ENCODE results near the gene PRSS36. TPM values are rescaled to one million over a fixed set of nuclear protein-coding genes. Genes with fewer than 3 reads are reported as not detected.
A peak's percentile ranks its signal among the peaks of the same experiment; 100 is the strongest.

Gene PRSS36
- total and polyA plus RNA-seq, 9 of the 15 experiments (the other 6 are each of a cell fraction or from before 2014, with no cell fraction given), result 0.09 to 1.2 (median 0.54) TPM; not detected in 2

DNA sequence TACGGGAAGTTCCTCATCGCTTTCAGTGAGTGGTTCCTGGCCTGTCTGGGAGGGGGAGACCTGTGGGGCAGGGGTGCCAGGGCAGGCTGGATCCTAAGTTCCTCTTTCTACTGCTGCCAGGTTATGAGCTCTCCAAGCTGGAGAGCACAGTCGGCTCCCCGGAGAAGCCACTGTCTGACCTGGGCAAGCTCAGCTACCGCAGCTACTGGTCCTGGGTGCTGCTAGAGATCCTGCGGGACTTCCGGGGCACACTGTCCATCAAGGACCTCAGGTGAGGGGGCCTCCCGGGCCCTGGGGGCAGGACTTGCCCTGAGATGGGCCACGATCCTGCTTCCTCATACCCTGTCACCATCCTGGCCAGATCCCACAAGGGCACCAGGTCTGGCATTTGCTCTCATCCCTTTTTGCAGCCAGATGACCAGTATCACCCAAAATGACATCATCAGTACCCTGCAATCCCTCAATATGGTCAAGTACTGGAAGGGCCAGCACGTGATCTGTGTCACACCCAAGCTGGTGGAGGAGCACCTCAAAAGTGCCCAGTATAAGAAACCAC lies 19.5 kb downstream of the PRSS36 start:
- H3K27me3 ChIP-seq (ENCODE audit: control insufficient read depth in 2 of 2, insufficient read depth in 2 of 2, low read length in 2 of 2), result no peaks in the 10 kb centered on the region
- ChIA-PET POLR2A (interaction anchor here (0.6 to 1.9 kb wide), 4 partner anchors 11 to 52 kb away, joined by 3 to 5 read pairs (median 4); partner anchors contain the start of genes BCKDK and KAT8), CTCF (ENCODE audit: low intra/inter-chr PET ratio) (no interaction called here)
- ATAC-seq, result no peak
- BruUV-seq (replicated peaks), result TSS peak; percentile 22
- in situ Hi-C loops (cut with MboI), result no loop called here
- 98% methylated on average over 9 of the region's 10 CpGs for WGBS (ENCODE audit: insufficient coverage, low coverage, missing lambda C conversion rate)
- no peak overlapping the region for H3K4me3 ChIP-seq
- no peak for FAIRE-seq
- no peaks in the 10 kb centered on the region for H3K9me1 ChIP-seq (ENCODE audit: control insufficient read depth, insufficient read depth, low read length)
- H3K4me2 ChIP-seq (ENCODE audit: insufficient read depth, low read length), result no peak overlapping the region
- H3K36me3 ChIP-seq (ENCODE audit: control insufficient read depth, insufficient read depth, low read length), result peaks cover 58% of the 10 kb centered on the region; the same call in 2 of the 3 replicates
- no peaks in the 10 kb centered on the region for H3K79me2 ChIP-seq (ENCODE audit: control insufficient read depth, insufficient read depth, low read length)
- H4K20me1 ChIP-seq (replicated peaks; ENCODE audit: control insufficient read depth, insufficient read depth, low read length), result no peaks in the 10 kb centered on the region
- TF ChIP-seq POLR2G (IDR thresholded peaks at IDR 0.05; ENCODE audit: low read depth, low read length) (0 out of 2 replicates have a peak, but pooled peaks have one; percentile 22), ZNF444 (CRISPR knock-in tag; IDR thresholded peaks at IDR 0.05) (no peak), SIX5 (IDR thresholded peaks at IDR 0.05; ENCODE audit: borderline replicate concordance in 1 of 2, insufficient read depth in 1 of 2, low read depth in 1 of 2, low read length in 2 of 2) (no peak), HEY1 (CRISPR knock-in tag; IDR thresholded peaks at IDR 0.05; ENCODE audit: borderline replicate concordance) (no peak), TFAM (CRISPR knock-in tag; conservative IDR thresholded peaks at IDR 0.05) (no peak), KLF6 (CRISPR knock-in tag; IDR thresholded peaks at IDR 0.05; ENCODE audit: borderline replicate concordance) (no peak), SREBF1 (IDR thresholded peaks at IDR 0.05; ENCODE audit: borderline replicate concordance, low read depth, low read length) (no peak), DPF2 (IDR thresholded peaks at IDR 0.05) (no peak), MEF2A (IDR thresholded peaks at IDR 0.05; ENCODE audit: control insufficient read depth, low read depth, low read length) (no peak), MCM3 (IDR thresholded peaks at IDR 0.05) (no peak), ZBTB7A (IDR thresholded peaks at IDR 0.05; ENCODE audit: borderline replicate concordance, control insufficient read depth, low read depth, low read length) (no peak), RBFOX2 (IDR thresholded peaks at IDR 0.05; ENCODE audit: low read depth, low read length) (0 out of 2 replicates have a peak, but pooled peaks have one; percentile 14), ZC3H11A (IDR thresholded peaks at IDR 0.05; ENCODE audit: low read depth, low read length) (no peak), ZNF316 (IDR thresholded peaks at IDR 0.05) (no peak), FOXK1 (CRISPR knock-in tag; IDR thresholded peaks at IDR 0.05; ENCODE audit: borderline replicate concordance) (no peak), ZNF143 (CRISPR knock-in tag; IDR thresholded peaks at IDR 0.05) (no peak)
- TF ChIP-seq, protein P1, sequence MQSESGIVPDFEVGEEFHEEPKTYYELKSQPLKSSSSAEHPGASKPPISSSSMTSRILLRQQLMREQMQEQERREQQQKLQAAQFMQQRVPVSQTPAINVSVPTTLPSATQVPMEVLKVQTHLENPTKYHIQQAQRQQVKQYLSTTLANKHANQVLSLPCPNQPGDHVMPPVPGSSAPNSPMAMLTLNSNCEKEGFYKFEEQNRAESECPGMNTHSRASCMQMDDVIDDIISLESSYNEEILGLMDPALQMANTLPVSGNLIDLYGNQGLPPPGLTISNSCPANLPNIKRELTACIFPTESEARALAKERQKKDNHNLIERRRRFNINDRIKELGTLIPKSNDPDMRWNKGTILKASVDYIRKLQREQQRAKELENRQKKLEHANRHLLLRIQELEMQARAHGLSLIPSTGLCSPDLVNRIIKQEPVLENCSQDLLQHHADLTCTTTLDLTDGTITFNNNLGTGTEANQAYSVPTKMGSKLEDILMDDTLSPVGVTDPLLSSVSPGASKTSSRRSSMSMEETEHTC (IDR thresholded peaks at IDR 0.05), result no peak
- peaks cover 41 to 84% of the 10 kb centered on the region in 2 experiments for H3K4me1 ChIP-seq (replicated peaks in 1 of 2; ENCODE audit: control insufficient read depth in 2 of 2, insufficient read depth in 2 of 2, low read length in 2 of 2)
- intact Hi-C loops (cut with micrococcal nuclease), result no loop called here
- H3K9me3 ChIP-seq (replicated peaks; ENCODE audit: control insufficient read depth, insufficient read depth, low read depth, low read length), result no peaks in the 10 kb centered on the region
- no peak for DNase-seq (ENCODE audit: extremely low read depth in 1 of 4, low spot score in 3 of 4)
- H3K27ac ChIP-seq (ENCODE audit: extremely low read depth, low read depth, low read length), result no peak overlapping the region
- H3K9ac ChIP-seq (ENCODE audit: insufficient read depth in 1 of 2, low read depth in 2 of 2, low read length in 2 of 2), result no peak overlapping the region
- H2AFZ ChIP-seq (ENCODE audit: low read depth, low read length), result no peak overlapping the region

All from K562 (cell line).